ENCODE results near the gene GABRR1.
"Not testable (repeated sequence)": the region's sequence is repeated elsewhere in the genome, so short reads cannot be mapped to it uniquely, and the experiment has no call there.

The GABRR1 gene

DNA sequence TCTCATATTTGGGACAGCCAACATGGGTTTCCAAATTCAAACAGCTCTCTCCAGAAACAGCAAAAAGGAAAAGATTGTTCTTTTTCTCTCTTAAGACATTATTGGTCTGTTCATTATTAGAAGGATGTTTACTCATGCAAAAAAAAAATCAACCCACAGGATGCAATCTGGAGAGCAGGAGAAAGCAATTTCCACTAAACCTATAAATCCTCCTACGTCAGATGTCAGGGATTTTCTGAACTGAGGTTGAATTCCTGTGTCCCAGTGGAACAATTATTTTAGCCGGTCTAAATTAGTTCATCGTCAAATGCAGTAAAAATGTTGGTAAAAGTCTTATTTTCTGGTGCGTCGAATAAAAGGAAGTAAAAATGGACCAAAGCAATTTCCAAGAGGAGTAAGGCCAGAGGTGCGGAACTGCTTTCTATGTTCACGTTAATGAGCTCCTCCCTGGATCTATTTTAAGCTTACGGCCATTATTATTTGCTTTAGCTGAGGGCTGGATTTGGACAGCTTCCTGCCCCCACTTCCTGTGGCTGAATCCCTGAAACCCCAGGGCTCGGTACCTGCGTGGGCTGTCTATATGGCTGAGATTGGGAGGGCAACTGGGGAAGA lies at the start of gene GABRR1:
GABRR1 (minus strand) TSS at position 60 of the 612 bp plus-strand sequence; CDS start at position 24, 36 bp downstream.
- no peak for DNase-seq

DNA sequence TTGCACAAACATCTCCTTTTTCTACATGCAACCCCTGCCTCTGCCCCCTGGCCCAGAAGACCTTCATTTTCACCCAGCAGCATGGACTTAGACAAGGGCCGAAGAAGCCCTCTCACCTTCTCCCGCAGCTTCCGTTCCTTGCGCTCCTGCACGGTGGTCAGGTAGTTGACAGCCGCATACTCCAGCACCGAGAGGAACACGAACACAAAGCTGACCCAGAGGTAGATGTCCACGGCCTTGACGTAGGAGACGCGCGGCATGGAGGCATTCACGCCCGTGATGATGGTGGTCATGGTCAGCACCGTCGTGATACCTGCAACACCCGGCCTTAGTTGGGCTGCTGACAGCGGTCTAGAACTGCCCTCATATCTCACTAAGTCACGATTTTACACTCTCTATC lies 47.1 kb upstream of the GABRR1 start:
- DNase-seq = no peak

DNA sequence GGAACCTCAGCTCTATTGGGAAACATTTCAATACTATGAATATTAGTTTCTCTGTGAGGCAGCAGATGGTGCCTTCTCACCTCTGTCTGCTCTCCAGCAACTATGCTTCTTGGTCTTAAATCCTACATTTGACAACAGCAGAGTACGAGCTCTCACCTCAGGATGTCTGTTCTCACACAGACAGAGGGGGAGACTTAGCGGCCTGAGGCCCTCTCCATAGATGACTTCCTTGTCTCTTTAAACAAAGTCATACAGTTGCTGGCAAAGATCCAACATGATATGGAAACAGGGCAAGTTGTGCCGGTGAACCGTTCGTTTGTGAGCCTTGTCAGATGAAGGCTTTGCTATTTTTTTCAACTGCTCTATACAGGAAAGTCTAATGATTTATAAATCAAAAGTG lies 43.7 kb upstream of the GABRR1 start:
- DNase-seq = no peak

DNA sequence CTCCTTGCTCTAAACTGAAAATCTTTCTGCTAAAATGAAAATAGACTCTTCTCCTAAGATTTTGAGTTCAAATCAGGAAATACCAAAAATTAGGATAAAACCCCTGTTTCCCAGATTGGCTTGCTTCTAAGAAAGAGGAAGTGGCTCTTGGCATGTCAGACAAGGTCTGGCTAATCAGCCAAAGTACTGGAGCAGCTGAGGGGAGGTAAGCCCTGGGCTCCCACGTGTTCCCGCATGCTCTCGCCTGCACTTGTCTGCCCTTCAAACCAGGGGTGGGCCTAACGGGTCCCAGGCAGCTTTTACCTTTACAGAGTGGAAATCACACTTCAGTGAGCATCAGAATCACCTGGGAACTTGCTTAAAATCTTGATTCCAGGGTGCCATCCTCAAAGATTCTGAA lies 43.2 kb upstream of the GABRR1 start:
- no peak for DNase-seq

DNA sequence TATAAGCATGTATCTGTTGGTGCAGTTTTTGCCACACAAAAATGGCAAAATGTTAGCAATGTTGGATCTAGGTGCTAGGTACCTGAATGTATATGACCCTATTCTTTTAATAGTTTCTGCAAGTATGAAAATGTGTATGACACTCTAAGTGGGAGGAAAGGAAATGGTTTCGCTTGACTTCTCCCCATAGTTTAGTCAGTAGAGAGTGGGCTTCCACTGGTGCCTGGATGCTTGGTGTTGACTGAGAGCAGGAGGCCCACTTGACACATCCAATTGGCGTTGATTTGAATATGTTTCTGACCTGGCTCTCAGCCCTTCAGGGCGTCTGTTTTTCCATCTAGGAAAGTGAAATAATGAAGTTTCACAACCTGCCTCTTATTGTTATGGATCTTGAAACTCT lies 41.8 kb upstream of the GABRR1 start:
- DNase-seq = no peak

DNA sequence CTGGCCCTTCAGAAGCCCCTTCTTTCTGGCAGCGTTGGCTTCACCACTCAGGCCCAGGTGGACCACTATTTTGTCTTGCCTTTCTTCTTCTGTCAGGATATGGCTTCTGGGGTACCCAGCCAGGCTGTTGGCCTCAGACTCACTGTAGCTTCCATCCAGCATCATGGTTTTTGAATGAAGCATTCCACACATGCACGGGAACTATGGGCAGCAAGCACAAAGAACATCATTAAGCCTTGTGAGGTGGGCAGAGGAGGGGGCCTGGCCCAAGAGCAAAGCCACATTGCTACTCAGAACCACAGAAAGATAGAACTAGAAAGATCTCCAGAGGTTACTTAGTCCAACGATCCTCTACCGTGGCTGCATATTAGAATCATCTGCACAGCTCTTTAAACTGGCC lies 40.6 kb upstream of the GABRR1 start:
- DNase-seq = no peak

DNA sequence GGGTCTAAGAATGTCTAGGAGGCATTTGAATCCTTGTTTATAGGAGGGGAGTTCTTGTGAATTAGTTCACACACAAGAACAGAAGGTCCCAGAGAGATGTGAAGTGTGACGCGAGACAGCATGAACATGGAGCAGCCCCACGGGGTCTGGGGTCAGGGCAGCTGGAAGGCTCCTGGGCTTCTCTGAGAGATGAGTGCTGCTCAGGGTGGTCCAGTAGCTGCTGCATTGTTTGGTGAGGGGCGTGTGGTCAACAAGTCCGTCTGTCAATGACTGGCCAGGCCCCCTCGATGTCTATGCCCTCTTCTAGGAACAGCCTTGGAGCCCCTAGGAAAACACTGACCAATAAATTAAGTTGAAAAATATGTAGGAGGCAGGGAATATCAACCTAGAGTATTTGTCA lies 40.2 kb upstream of the GABRR1 start:
- no peak for DNase-seq

DNA sequence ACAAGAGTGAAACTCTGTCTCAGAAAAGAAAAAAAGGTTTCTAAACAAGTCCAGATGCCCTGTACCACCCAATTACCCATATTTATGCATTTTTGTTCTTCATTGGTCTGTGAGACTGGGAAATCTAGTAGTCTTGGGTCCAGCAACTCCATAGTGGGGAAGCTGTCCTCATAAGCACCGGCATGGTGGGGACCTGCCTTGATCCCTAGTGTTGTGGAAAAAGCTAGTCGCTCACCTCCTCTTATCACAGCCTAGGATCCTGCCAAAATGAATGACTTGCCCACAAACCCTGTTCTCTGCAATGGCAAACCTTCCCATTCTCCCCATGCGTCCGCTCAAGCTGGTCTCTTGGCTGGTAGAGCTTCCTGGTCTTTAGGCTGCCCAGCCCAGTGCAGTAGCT lies 38.3 kb upstream of the GABRR1 start:
- no peak for DNase-seq

DNA sequence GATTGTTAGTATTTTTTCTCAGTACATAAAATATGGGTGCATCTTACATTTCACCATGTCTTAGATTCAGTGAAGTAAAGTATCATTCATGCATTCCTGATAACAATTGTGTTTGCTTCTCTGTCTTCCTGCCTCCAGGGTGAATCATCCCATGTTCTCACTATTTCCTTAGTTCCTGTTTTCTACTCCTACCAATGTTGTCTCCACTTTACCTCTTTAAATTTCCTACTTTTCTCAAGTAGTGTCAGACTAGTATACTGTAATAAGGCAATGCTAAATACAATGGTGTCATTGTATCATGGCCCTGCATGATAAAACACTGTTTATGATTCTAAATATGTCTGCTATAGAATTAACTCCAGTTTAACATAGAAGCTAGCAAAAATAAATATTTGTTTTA lies 37.4 kb upstream of the GABRR1 start:
- no peak for DNase-seq

DNA sequence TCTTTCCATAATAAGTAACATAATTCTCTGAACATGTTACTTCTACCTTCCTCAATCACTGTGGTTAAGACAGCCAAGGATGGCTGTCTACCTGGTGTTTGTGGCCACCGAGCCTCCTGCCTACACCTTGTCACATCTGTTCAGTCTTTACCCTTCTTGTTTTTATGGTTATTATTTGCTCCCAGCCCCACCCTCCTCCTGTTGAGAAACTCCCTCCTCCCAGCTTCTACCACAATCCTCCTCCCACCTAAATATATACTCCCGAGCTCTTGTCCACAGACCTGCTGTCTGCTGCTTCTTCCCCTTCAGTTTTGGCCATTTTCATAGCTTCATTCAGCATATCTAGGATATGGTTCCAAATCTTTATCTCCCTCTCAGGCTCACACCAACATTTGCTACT lies 35.7 kb upstream of the GABRR1 start:
- DNase-seq = no peak

DNA sequence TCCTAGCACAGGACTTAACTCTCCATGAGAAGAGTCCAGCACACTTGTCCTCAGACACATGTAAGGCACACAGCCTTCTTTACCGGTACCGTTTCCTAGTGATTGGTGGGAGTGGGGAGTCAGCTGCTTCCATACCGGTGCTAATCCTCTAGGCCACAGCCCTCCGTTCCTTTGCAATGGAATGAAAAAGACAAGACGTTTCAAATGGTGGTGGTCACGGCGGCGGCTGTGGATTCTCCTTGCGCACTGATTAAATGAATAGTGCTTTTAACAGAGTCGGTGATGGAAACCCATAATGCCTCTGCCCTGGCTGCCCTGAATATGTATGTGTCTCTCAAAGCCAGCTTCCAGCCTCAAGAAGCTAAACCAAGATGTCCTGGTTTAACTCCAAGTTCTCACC lies 34.8 kb upstream of the GABRR1 start:
- no peak for DNase-seq

DNA sequence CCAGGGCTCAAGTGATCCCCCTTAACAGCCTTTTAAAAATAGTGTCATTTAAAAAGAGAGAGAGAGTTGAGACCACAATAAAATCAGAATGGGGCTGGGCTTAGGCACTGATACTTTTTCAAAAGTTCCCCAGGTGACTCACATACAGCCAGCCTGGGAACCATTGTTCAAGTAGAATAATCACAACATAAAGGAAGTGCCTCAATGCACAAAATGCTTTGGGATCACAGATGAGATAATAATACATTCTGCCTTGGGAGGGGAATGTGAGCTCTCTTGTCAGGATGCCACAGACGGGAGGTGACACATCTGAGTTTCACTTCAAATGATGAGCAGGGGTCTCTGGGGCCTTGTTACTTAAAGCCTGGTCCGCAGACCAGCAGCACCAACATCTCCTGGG lies 34.0 kb upstream of the GABRR1 start:
- no peak for DNase-seq

DNA sequence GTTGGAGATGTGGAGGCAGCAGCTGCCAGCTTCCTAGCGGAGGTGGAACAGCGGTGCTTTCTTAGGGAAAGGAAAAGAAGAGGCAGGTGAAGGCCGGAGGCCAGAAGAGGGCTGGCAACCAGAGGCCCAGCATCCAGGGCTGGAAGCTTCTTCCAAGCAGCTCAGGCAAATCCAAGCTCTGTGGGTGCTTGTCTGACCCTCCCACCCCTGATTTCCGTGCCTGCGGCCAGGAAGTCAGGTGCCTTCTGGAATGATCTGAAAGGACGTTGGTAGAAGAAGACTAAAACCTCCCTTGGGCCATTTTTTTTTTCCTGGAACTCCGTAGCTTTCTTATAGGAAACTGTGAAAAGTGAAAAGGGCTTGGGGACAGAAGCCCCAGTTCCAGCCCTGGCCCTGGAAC lies 33.1 kb upstream of the GABRR1 start:
- DNase-seq = no peak

DNA sequence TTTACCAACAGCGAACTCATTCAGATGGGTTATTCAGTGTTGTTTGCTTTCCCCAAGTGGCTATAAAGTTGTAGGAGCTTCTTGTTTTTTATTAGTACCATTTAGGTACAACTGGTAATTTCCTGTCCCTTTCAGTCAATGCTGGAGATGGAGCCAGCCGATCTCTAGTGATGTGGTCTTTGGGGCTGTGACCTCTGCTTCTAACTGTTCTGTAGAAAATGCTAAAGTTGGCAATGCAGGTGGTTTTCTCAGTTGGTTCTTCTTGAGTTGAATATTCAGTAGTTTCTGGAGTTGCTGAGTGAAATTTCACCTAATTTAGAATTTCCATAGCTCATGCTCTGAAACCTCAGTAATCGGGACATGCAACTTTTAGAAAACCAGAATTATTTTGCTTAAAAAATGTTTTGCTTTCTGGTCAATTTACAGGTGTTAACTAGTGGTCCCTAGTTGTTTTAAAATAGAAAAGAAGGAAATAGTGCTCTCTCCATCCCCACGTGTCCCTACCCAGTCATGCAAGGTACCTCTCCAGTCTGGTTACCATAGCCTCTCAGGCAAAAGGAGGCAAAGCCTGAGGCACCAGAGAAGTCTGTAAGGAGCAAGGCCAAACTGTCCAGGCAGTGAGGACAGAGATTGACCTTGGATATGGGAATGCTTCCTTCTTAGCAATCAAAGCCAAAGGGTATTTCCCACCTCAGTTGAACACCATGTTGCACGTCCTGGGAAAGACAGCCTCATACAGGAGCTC lies 27.3 kb upstream of the GABRR1 start:
- DNase-seq = no peak

DNA sequence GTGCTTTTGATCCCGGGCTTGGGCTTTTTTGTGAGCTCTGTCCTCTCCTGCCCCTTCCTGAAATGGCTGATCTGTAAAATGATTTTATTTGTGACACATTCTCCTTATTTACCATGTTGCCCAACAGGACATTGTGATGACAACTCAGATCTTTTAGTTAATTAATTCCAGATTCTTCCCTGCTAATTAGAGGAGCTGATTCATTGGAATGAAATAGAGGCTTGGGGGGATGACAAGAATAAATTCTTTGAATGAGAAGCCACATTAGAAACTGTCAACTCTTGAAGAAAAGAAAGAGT lies 26.1 kb upstream of the GABRR1 start:
- DNase-seq = no peak

DNA sequence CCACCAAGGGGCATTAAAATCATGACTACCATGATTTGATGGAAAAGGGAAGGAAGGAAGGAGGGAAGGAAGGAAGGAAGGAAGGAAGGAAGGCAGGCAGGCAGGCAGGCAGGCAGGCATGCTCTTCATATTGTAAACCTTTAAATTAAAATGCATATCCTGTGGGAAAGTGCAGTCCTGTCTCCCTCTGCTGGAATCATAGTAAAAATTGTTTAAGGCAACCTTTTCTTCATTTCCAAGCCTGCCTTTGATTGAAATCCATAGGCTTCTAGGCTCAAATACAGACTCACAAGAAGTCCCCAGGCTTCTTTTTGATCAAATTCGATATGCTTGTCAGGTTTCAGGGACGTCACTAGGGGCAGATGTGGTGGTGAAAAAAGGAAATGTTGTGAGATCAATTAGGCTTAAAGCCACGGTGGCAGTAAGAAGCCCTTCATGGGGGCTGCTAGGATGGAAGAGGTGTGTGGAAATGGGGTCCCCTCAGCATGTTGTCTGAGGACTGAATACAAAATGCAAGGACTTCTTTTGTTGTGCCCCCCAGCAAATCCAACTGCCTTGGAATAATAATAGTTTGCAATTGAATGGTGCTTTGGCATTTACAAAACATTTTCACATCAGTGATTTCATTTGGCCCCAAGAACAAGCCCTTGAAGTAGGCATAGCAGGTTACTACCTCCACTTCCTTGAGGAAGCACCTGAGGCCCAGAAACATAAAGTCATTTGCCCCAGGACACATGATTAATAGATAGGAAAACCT lies 25.6 kb upstream of the GABRR1 start:
- no peak for DNase-seq

DNA sequence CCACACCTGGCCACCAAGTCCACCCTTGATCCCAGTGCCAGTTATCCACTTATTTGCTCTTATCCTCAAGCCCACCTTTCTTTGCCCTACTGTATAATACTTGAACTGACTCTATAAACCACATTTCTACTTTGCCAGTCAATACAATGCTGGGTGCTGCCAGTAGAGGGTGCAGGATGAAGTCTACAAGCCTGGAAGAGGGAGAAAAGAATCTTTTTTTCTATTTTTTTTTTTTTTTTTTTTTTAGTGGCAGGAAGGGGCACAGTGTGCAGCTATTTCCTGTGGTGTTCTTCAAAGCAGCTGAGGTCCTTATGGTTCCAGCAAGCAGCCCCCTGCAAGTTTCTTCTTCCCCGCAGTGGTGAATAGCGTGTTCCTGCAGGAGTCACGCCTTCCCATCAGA lies 22.2 kb upstream of the GABRR1 start:
- no peak for DNase-seq

DNA sequence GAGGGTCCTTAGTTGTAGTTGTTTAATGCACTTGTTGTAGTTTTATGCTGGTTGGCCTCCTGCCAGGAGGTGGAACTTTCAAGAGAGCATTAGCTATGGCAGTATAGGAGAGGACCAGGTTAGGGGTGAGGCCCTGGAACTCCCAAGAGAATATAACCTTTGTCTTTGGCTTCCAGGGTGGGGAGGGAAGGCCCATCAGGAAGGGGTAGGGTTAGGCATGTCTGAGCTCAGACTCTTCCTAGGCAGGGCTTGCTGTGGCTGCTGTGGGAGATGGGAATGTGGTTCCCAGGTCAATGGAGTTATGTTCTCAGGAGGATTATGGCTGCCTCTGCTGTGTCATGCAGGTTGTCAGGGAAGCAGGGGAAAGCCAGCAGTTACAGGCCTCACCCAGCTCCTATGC lies 20.0 kb upstream of the GABRR1 start:
- DNase-seq = no peak

DNA sequence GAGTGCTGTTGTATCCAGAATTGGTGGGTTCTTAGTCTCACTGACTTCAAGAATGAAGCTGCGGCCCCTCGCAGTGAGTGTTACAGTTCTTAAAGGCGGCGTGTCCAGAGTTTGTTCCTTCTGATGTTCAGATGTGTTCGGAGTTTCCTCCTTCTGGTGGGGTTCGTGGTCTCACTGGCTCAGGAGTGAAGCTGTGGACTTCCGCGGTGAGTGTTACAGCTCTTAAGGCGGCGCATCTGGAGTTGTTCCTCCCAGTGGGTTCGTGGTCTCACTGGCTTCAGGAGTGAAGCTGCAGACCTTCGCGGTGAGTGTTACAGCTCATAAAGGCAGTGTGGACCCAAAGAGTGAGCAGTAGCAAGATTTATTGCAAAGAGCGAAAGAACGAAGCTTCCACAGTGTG lies 16.4 kb upstream of the GABRR1 start:
- DNase-seq = not testable (repeated sequence)

DNA sequence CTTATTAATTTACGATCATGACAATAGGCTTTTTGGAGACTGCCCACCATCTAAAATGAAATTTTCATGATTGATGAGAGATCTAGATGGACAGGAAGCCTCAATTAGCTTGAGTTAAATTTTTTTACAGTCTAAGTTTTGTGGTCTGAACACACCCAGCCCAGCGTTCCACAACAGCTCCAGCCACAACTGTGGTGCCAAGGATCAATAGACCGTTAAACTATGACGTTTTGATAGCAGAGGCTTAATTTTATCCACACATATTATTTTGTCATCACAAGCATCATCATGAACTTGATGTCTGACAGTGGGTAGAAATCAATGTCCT lies 5.5 kb upstream of the GABRR1 start:
- DNase-seq = no peak

DNA sequence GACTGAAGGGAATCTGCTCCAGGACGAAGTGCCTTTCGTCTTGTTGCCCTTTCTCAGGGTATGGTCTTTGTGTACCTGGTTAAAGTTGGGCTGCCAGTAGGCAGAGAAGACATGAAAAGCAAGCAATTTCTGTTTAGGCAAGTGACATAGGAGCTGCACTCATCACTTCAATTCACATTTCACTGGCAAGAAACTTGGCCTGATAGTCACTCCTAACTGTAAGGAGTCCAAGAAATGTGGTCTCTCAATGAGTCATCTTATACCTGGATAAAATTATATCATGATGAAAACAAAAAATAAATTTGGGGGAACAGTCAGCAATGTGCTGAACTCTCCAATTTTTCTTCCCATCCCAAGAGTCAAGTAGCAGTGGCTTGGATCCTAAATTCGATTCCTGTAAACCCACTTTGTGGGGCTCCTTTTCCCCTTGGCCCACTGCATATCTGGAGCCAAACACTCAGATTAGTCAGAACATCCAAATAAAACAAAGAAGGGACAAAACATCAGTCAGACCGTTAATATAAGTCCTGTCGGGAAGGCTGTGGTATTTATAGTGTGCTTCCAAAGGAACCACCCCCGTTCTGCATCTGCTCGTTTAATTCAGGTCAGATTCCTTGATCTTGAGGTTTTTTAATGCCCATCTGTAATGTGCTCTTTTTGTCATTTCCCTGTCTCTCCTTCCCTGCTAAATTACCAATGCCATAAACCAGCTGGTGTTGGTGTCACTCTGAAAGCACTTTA lies 5.0 kb upstream of the GABRR1 start:
- no peak for DNase-seq

DNA sequence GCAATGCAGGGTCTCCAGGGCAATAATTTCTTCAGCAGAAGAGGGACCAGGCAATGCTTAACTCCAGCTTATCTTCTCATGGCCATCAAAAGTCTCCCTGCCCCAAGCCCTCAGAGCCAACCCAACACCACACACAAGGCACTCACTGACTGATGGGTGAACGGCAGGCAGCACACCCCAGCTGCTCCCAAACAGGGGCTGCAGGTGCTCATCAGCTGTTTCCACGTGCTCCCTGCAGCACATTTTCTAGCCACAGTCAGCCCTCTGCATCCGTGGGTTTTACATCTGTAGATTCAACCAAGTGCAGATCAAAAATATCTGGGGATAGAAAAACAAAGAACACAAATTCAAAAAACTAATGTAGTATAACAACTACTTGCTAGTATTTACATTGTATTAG lies 4.0 kb upstream of the GABRR1 start:
- DNase-seq = no peak

DNA sequence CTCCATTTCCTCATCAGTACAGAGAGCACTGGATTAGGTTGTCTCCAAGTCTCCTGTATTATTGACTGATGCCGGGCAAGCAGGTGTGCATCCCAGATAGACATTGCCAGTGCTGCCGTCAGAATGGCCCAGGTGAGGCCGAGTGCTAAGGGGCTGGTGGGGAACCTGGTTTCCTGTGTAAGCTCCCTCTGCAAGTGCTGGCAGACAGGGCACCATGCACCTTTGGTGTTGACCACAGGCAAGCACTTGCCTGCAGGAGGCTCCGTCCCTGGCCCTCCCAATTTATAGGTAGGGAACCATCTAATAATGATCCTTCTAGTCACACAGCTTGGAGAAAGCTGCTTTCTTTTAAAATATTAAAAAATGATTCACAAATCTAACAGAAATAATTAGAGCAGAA lies 747 bp downstream of the GABRR1 start:
- DNase-seq = no peak

DNA sequence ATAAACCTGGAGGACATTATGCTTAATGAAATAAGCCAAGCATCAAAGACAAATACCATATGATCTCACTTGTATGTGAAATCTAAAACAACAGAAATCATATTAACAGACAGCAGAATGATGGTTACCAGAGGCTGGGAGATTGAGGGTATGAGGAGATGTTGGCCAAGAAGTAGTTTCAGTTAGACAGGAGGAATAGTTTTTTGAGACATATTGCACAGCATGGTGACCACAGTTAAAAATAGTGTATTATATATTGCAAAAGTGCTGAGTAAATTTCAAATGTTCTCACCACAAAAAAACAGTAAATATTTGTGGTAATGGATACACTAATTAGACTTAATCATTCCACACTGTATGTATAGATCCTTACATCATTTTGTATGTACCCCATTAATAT lies 1.8 kb downstream of the GABRR1 start:
- DNase-seq = no peak
